Type B pancreatic cell (in vitro differentiated cells): ENCODE data around the gene P4HB. TPM values are rescaled to one million over a fixed set of nuclear protein-coding genes. Genes with fewer than 3 reads are reported as not detected.
A peak's percentile ranks its signal among the peaks of the same experiment; 100 is the strongest.

Source experiments
- DNase-seq: peaks from one replicate; pipeline ENCODE4 v3.0.0; 2021; ENCODE audit warnings: mixed read lengths; ENCODE audit not compliant: unreplicated experiment; ENCODE audit errors: extremely low spot score
- H3K27ac Mint-ChIP-seq: 2 replicates; pipeline ENCODE4 v1.8.0; 2021; ENCODE audit warnings: mild to moderate bottlenecking, mixed read lengths
- H3K27me3 Mint-ChIP-seq: 2 replicates; pipeline ENCODE4 v1.8.0; 2021; ENCODE audit warnings: mixed read lengths
- H3K36me3 Mint-ChIP-seq: 2 replicates; pipeline ENCODE4 v1.8.0; 2021; ENCODE audit warnings: mixed read lengths
- H3K4me1 Mint-ChIP-seq: one replicate; pipeline ENCODE4 v1.8.0; 2021; ENCODE audit warnings: mixed read lengths; ENCODE audit not compliant: unreplicated experiment
- H3K4me3 Mint-ChIP-seq: 2 replicates; pipeline ENCODE4 v1.8.0; 2021; ENCODE audit warnings: mild to moderate bottlenecking, mixed read lengths
- H3K9me3 Mint-ChIP-seq: 2 replicates; pipeline ENCODE4 v1.8.0; 2021; ENCODE audit warnings: mixed read lengths
- total RNA-seq: library from RNA; stranded (reverse); gene quantifications from 2 replicates; pipeline ENCODE4 v1.2.1, GENCODE V29; 2021; ENCODE audit warnings: low replicate concordance
- TF ChIP-seq, protein P1 (sequence below): fragments of 200-600 bp; sonication (generic); conservative IDR thresholded peaks from 2 replicates; pipeline ENCODE4 v1.5.0; 2021; ENCODE audit warnings: antibody characterized with exemption, mild to moderate bottlenecking

The P4HB gene
- total RNA-seq, 1 donor from 2014 or later: 555 TPM

- H3K27ac Mint-ChIP-seq: no peak overlapping the region
- DNase-seq: peak; percentile 70
- H3K36me3 Mint-ChIP-seq: peaks cover 15% of the 10 kb centered on the region
Observed at GRCh38 chr17:81899514-81900166, 39.3 kb upstream of the P4HB start.

DNA sequence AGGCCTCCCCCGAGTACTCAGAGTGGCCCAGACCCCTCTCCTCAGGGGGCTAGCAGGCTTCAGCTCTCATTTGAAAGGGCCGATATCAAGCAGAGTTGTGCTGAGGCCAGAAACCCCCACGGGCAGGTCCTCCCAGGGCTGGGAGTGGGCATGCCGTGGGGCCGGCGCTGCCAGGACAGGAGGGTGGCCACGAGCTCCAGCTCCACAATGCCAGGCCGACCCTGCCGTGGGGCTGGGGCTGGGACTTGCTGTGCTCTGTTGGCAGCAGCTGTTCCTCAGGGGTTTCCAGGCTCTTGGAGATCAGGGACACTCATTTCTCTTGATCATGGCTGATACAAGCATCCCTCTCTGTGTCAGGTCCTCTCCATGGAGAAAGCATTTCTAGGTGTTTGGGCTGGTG is 38.5 kb upstream of the P4HB start:
- H3K4me3 Mint-ChIP-seq: no peak overlapping the region
- no peak overlapping the region for H3K27ac Mint-ChIP-seq
- no peak for DNase-seq
- H3K36me3 Mint-ChIP-seq: peaks cover 15% of the 10 kb centered on the region
- peaks cover 9% of the 10 kb centered on the region for H3K27me3 Mint-ChIP-seq
- no peaks in the 10 kb centered on the region for H3K9me3 Mint-ChIP-seq
- TF ChIP-seq, protein P1, sequence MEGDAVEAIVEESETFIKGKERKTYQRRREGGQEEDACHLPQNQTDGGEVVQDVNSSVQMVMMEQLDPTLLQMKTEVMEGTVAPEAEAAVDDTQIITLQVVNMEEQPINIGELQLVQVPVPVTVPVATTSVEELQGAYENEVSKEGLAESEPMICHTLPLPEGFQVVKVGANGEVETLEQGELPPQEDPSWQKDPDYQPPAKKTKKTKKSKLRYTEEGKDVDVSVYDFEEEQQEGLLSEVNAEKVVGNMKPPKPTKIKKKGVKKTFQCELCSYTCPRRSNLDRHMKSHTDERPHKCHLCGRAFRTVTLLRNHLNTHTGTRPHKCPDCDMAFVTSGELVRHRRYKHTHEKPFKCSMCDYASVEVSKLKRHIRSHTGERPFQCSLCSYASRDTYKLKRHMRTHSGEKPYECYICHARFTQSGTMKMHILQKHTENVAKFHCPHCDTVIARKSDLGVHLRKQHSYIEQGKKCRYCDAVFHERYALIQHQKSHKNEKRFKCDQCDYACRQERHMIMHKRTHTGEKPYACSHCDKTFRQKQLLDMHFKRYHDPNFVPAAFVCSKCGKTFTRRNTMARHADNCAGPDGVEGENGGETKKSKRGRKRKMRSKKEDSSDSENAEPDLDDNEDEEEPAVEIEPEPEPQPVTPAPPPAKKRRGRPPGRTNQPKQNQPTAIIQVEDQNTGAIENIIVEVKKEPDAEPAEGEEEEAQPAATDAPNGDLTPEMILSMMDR: no peak
- peaks cover 7% of the 10 kb centered on the region for H3K4me1 Mint-ChIP-seq

More at GRCh38 chr17:81899514-81900166, 39.3 kb upstream of the P4HB start:
- Mint-ChIP-seq H3K9me3 (no peaks in the 10 kb centered on the region), H3K4me3 (no peak overlapping the region), H3K27me3 (peaks cover 9% of the 10 kb centered on the region), H3K4me1 (peaks cover 7% of the 10 kb centered on the region)
- TF ChIP-seq, protein P1: no peak

GRCh38 chr17:81898029-81898866 is 37.9 kb upstream of the P4HB start:
- Mint-ChIP-seq H3K9me3 (no peaks in the 10 kb centered on the region), H3K36me3 (peaks cover 15% of the 10 kb centered on the region), H3K4me3 (no peak overlapping the region), H3K27ac (no peak overlapping the region), H3K27me3 (peaks cover 9% of the 10 kb centered on the region), H3K4me1 (peaks cover 7% of the 10 kb centered on the region)
- TF ChIP-seq, protein P1: no peak
- DNase-seq: no peak

- Mint-ChIP-seq H3K4me3 (no peak overlapping the region), H3K9me3 (no peaks in the 10 kb centered on the region), H3K27ac (no peak overlapping the region), H3K36me3 (peaks cover 8% of the 10 kb centered on the region), H3K4me1 (no peaks in the 10 kb centered on the region), H3K27me3 (no peaks in the 10 kb centered on the region)
- TF ChIP-seq, protein P1: no peak
- no peak for DNase-seq
Observed at GRCh38 chr17:81895400-81895799, 35.1 kb upstream of the P4HB start.

- Mint-ChIP-seq H3K27ac (peak overlapping the region; percentile 94), H3K36me3 (peaks cover 5% of the 10 kb centered on the region), H3K4me1 (peaks cover 8% of the 10 kb centered on the region), H3K9me3 (no peaks in the 10 kb centered on the region), H3K4me3 (peak overlapping the region; percentile 95), H3K27me3 (no peaks in the 10 kb centered on the region)
- no peak for DNase-seq
- TF ChIP-seq, protein P1: no peak
Observed at GRCh38 chr17:81891303-81891552, 30.9 kb upstream of the P4HB start.
